Caco-2 (cell line): ENCODE data around the gene P4HA3. TPM values are rescaled to one million over a fixed set of nuclear protein-coding genes. Genes with fewer than 3 reads are reported as not detected.

Source experiments
- BruUV-seq: library from RNA; stranded (reverse); fragments of 400-500 nt; replicated peaks from 2 replicates; lab custom pipeline; 2021; lab: Mats Ljungman, UMichigan
- CTCF ChIA-PET: fragments of 300-600 bp; sonication (Branson Sonifier 250); formaldehyde crosslinking; loops from one replicate; lab custom pipeline; 2022; ENCODE audit warnings: antibody characterized with exemption; lab: Charles Lee
- POLR2A ChIA-PET: fragments of 300-600 bp; sonication (Branson Sonifier 250); formaldehyde crosslinking; loops from one replicate; lab custom pipeline; 2022; ENCODE audit warnings: antibody characterized with exemption; lab: Charles Lee
- DNase-seq, 2 experiments: peaks; one replicate each; pipeline versions ENCODE4 v3.0.0 to v3.0.0-alpha.2; 2020 to 2022
- H3K27me3 ChIP-seq: replicated peaks from 2 replicates; pipeline ENCODE4 v1.6.0; 2011; ENCODE audit warnings: low read length; ENCODE audit not compliant: control insufficient read depth, insufficient read depth
- H3K36me3 ChIP-seq: 2 replicates; pipeline ENCODE4 v1.5.1; 2011; ENCODE audit warnings: low read length; ENCODE audit not compliant: control insufficient read depth, insufficient read depth
- H3K4me1 ChIP-seq: fragments of 250-450 bp; sonication (Bioruptor Pico); 2 replicates; pipeline ENCODE4 v1.5.1; 2020; ENCODE audit warnings: mild to moderate bottlenecking
- H3K4me3 ChIP-seq: 2 replicates; pipeline ENCODE4 v1.5.1; 2011; ENCODE audit warnings: low read depth, mild to moderate bottlenecking, control low read depth, low read length
- H3K9me3 ChIP-seq: fragments of 250-450 bp; sonication (Bioruptor Pico); 2 replicates; pipeline ENCODE4 v1.5.1; 2020; ENCODE audit warnings: mild to moderate bottlenecking, moderate library complexity
- H3K27ac Mint-ChIP-seq: one replicate; pipeline ENCODE4 v1.8.0; 2022; ENCODE audit warnings: mixed read lengths; ENCODE audit not compliant: unreplicated experiment
- H3K27me3 Mint-ChIP-seq: one replicate; pipeline ENCODE4 v1.8.0; 2022; ENCODE audit warnings: mixed read lengths; ENCODE audit not compliant: insufficient read depth, unreplicated experiment
- H3K36me3 Mint-ChIP-seq: one replicate; pipeline ENCODE4 v1.8.0; 2022; ENCODE audit warnings: mild to moderate bottlenecking, mixed read lengths; ENCODE audit not compliant: insufficient read depth, unreplicated experiment
- H3K4me1 Mint-ChIP-seq: one replicate; pipeline ENCODE4 v1.8.0; 2022; ENCODE audit warnings: low read depth, mixed read lengths; ENCODE audit not compliant: unreplicated experiment
- H3K4me3 Mint-ChIP-seq: one replicate; pipeline ENCODE4 v1.8.0; 2022; ENCODE audit warnings: mild to moderate bottlenecking, moderate library complexity, mixed read lengths; ENCODE audit not compliant: unreplicated experiment
- H3K9me3 Mint-ChIP-seq: one replicate; pipeline ENCODE4 v1.8.0; 2022; ENCODE audit warnings: mixed read lengths; ENCODE audit not compliant: unreplicated experiment
- intact Hi-C: fragments of 100-400 bp; cut with micrococcal nuclease; formaldehyde crosslinking; loops from one replicate; pipeline ENCODE4 v1.10.0; 2022; ENCODE audit not compliant: unreplicated experiment
- total RNA-seq: library from RNA; stranded (reverse); gene quantifications from 2 replicates; pipeline ENCODE4 v1.2.3, GENCODE V29; 2022
- TF ChIP-seq, protein P1 (sequence below), 2 experiments: fragments of 200-600 bp in 1 of 2; IDR thresholded peaks; 1 replicate in 1 of 2; 2 replicates in 1 of 2; pipeline versions ENCODE4 v1.5.1 to v1.8.0; 2011 to 2022; ENCODE audit warnings: antibody characterized with exemption in 1 of 2, control low read depth in 1 of 2, inconsistent platforms in 1 of 2, low read depth in 1 of 2, low read length in 1 of 2, mild to moderate bottlenecking in 1 of 2, moderate library complexity in 1 of 2; ENCODE audit not compliant: insufficient read depth in 1 of 2, severe bottlenecking in 1 of 2, unreplicated experiment in 1 of 2

Gene P4HA3
- total RNA-seq, 1 experiment from 2014 or later: not detected

DNA sequence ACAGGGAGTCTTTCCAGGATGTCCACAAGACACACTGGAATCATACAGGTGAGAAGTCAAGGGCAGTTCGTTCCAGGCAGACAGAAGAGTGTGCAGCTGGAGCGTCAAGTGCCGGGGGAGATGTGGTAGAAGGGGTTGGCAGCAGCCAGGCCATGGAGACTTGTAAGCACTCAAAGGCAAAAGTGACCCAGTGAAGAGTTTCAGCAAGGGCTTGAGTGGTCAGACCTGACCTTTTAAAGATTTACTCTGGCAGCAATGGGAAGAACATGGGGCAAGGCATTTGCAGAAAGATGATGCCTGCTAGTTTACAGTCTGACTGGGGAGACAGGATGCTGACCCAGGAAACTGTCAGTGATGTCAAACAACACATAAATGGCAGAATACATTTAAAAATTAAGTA, 29.0 kb downstream of the P4HA3 start:
- ChIA-PET POLR2A (no interaction called here), CTCF (no interaction called here)
- no peaks in the 10 kb centered on the region for H3K27me3 ChIP-seq
- BruUV-seq: no TSS peak
- TF ChIP-seq, protein P1, sequence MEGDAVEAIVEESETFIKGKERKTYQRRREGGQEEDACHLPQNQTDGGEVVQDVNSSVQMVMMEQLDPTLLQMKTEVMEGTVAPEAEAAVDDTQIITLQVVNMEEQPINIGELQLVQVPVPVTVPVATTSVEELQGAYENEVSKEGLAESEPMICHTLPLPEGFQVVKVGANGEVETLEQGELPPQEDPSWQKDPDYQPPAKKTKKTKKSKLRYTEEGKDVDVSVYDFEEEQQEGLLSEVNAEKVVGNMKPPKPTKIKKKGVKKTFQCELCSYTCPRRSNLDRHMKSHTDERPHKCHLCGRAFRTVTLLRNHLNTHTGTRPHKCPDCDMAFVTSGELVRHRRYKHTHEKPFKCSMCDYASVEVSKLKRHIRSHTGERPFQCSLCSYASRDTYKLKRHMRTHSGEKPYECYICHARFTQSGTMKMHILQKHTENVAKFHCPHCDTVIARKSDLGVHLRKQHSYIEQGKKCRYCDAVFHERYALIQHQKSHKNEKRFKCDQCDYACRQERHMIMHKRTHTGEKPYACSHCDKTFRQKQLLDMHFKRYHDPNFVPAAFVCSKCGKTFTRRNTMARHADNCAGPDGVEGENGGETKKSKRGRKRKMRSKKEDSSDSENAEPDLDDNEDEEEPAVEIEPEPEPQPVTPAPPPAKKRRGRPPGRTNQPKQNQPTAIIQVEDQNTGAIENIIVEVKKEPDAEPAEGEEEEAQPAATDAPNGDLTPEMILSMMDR (IDR thresholded peaks at IDR 0.05; ENCODE audit: insufficient read depth in 1 of 2, low read depth in 1 of 2, low read length in 1 of 2, severe bottlenecking in 1 of 2, unreplicated experiment in 1 of 2): no peak
- Mint-ChIP-seq H3K36me3 (no peaks in the 10 kb centered on the region), H3K9me3 (no peaks in the 10 kb centered on the region), H3K4me3 (no peak overlapping the region), H3K4me1 (no peaks in the 10 kb centered on the region), H3K27me3 (no peaks in the 10 kb centered on the region), H3K27ac (no peak overlapping the region)
- intact Hi-C loops: no loop called here
- H3K4me1 ChIP-seq: peaks cover 5% of the 10 kb centered on the region; the same call in 1 of the 2 replicates
- H3K4me3 ChIP-seq: no peak overlapping the region
- H3K36me3 ChIP-seq: no peaks in the 10 kb centered on the region
- H3K9me3 ChIP-seq: no peaks in the 10 kb centered on the region
- no peak for DNase-seq

DNA sequence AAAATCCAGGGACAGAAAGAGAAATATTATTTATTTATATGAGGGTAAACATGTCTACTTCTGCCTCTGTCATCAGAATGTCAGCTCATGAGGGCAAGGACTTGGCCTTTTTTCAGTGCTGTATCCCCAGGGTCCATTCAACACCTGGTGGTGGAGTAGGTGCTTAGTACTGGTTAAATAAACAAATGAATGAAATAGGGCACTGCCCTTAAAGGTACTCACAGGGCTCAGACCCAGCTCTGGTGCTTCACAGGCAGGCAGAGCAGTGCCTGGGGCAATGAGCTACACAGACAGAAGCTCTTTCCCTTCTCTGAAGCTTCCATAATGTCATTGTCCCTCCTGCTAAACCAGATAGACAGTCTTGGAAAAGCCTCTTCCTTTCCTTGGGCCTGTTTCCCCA, 30.9 kb downstream of the P4HA3 start:
- Mint-ChIP-seq H3K36me3 (no peaks in the 10 kb centered on the region), H3K4me1 (no peaks in the 10 kb centered on the region), H3K9me3 (no peaks in the 10 kb centered on the region), H3K27ac (no peak overlapping the region), H3K4me3 (no peak overlapping the region), H3K27me3 (no peaks in the 10 kb centered on the region)
- TF ChIP-seq, protein P1 (IDR thresholded peaks at IDR 0.05; ENCODE audit: insufficient read depth in 1 of 2, low read depth in 1 of 2, low read length in 1 of 2, severe bottlenecking in 1 of 2, unreplicated experiment in 1 of 2): no peak
- ChIA-PET CTCF (no interaction called here), POLR2A (no interaction called here)
- no peaks in the 10 kb centered on the region for H3K27me3 ChIP-seq
- no peaks in the 10 kb centered on the region for H3K9me3 ChIP-seq
- DNase-seq: no peak
- no peak overlapping the region for H3K4me3 ChIP-seq
- intact Hi-C loops: no loop called here
- no peaks in the 10 kb centered on the region for H3K36me3 ChIP-seq
- H3K4me1 ChIP-seq: peaks cover 5% of the 10 kb centered on the region; the same call in 1 of the 2 replicates
- BruUV-seq: no TSS peak

DNA sequence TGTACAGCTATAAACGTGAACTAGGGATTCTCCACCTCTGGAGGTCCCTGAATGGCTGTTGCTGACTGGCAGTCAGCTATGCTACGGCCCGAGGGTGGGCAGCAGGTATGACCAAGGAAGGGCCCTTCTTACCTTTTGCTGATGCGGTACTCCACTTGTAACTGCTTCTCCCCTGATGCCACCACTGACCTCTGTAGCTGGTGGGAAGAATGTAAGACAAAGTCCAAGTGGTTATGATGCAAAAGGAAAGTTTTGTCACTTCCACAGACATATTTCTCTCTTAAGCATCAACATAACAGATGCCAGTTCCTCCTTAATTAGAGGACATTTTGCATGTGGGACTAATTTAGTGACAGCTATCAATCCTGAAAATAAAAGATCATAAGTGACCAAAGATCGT, 32.2 kb downstream of the P4HA3 start:
- Mint-ChIP-seq H3K27ac (no peak overlapping the region), H3K27me3 (no peaks in the 10 kb centered on the region), H3K4me1 (no peaks in the 10 kb centered on the region), H3K36me3 (no peaks in the 10 kb centered on the region), H3K9me3 (no peaks in the 10 kb centered on the region), H3K4me3 (no peak overlapping the region)
- Histone ChIP-seq H3K4me1 (peaks cover 5% of the 10 kb centered on the region; the same call in 1 of the 2 replicates), H3K4me3 (no peak overlapping the region), H3K9me3 (no peaks in the 10 kb centered on the region), H3K27me3 (no peaks in the 10 kb centered on the region), H3K36me3 (no peaks in the 10 kb centered on the region)
- TF ChIP-seq, protein P1 (IDR thresholded peaks at IDR 0.05; ENCODE audit: insufficient read depth in 1 of 2, low read depth in 1 of 2, low read length in 1 of 2, severe bottlenecking in 1 of 2, unreplicated experiment in 1 of 2): no peak
- intact Hi-C loops: no loop called here
- POLR2A ChIA-PET: no interaction called here
- CTCF ChIA-PET: no interaction called here
- no peak for DNase-seq
- BruUV-seq: no TSS peak
